Measurements from ENCODE around the gene MARK2.

MARK2 gene

DNA sequence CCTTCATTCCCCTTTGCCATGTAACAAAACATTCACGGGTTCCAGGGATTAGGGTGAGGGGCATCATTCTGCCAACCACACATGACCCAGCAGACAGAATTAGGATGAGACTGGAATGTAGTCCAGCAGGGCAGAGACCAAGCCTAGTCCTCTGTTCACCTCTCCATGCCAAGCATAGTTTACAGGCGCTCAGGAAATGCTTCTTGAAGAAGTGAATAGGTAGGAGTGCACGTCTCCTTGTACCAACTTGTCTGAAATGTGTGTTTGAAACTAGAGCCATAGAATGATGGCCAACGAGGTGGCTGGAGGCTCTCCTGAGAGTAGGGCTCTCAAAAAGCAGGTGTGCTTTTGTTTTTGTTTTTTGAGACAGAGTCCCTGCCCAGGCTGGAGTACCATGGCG, 17.5 kb upstream of the MARK2 start:
- no peak for DNase-seq
- in situ Hi-C loops (cut with HindIII; ENCODE audit: low pct_ligation_motif_present, low pct_unique_long_range_greater_than_20kb, low sequenced_read_pairs), result no loop called here

DNA sequence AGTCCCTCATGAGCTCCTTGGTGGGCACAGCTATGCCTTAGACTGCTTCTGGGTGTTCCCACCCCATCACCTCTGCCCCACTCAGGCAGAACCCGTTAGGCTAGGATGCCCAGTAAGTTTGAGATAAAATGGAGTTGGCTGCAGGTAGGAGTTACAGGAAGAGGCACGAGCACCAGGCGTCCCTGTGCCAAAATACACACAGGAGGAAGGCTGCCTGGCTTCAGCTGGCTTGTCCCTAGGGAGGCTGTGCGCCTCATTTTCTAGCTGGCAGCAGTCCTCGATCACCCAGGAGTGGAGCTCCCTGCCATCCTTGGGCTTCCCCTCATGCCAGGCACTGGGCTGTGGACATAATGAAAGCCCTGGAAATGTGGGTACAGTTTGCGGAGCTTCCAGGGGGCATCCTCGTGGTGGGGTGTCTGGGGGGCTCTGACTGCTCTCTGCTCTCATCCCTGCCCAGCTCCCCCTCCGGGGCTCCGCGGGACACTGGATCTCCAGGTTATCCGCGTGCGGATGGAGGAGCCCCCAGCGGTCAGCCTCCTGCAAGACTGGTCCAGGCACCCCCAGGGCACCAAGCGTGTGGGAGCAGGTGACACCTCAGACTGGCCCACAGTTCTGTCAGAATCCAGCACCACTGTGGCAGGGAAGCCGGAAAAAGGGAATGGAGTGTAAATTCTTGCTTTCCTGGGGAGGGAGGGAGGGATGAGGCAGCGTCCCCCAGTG, 12.3 kb upstream of the MARK2 start:
- in situ Hi-C loops (cut with HindIII; ENCODE audit: low pct_ligation_motif_present, low pct_unique_long_range_greater_than_20kb, low sequenced_read_pairs), result no loop called here
- DNase-seq, result no peak

DNA sequence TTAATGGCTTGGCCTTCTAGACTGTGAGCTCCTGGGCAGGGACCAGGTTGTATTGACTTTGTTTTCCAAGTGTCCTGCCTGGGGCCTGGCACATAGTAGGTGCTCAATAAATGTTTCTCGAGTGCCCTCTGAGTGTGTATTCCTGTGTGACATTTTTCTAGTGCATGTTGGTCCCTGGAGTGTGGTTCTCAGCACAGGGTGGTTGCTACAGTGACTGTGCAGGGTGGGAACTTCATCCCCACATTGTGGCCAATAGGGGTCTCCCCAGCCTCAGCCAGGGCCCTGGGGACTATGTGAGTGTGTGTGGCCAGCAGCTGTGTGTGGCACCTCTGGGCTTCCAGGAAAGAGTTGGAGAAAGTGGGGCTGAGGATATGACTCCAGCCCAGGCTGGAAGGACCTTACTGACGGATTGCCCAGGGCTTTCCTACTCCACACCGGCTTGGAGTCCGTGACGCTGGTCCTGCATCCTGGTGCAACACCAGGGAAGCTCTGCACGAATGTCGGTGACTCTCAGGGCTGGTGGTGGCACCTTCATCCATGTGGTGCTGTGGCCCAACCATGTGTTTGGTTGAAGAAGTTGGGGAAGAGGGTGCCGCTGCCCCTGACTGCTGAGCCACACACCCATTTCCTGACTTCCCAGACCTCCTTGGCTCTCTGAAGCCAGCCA, 9.0 kb upstream of the MARK2 start:
- DNase-seq, result peak; percentile 20
- in situ Hi-C loops (cut with HindIII; ENCODE audit: low pct_ligation_motif_present, low pct_unique_long_range_greater_than_20kb, low sequenced_read_pairs), result no loop called here

DNA sequence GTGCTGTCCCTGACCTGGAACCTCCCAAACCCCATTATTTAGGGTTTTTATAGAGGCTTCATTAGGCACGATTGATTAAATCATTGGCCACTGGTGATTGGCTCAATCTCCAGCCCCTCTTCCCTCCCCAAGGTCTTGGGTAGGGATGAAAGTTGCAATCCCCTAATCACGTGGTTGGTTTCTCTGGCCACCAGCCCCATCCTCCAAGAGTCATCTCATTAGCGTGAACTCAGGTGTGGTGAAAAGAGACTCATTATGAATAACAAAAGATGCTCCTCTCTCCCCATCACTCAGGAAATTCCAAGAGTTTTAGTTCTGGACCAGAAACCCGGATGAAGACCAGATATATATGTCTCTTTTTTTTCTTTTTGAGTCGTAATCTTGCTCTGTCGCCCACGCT, 7.6 kb upstream of the MARK2 start:
- in situ Hi-C loops (cut with HindIII; ENCODE audit: low pct_ligation_motif_present, low pct_unique_long_range_greater_than_20kb, low sequenced_read_pairs), result no loop called here
- DNase-seq, result no peak

DNA sequence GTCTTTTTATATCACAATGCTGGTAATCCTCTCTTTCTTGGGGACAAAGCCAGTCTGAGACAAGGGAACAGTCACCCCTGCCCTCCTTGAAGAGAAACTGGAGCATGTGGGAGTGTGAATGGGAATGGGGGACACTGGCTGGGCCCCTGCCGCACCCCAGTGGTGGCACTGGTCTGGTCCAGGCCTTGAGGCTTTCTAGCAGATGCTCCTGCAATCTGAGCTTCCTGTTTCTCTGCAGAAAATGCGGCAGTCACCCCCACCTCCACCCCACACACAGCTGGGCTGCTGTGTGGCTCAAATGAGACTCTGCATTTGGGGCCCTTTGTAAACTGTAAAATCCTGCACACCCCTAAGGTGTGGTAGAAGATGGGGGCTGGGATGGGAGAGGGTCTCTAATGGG, 6.6 kb upstream of the MARK2 start:
- DNase-seq, result no peak
- in situ Hi-C loops (cut with HindIII; ENCODE audit: low pct_ligation_motif_present, low pct_unique_long_range_greater_than_20kb, low sequenced_read_pairs), result no loop called here

DNA sequence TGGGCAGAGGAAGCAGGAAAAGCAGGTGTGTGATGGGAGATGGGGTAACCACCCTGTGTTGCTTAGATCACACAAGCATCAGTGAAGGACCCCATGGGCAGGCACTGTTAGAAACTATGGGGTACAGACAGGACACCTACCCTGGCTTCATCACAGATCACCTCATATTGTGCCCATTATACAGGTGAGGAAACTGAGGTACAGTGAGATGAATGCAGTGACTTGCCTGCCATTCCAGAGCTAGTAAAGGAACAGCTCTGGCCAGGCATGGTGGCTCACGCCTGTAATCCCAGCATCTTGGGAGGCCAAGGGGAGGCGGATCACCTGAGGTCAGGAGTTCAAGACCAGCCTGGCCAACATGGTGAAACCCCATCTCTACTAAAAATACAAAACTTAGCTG, 5.9 kb upstream of the MARK2 start:
- in situ Hi-C loops (cut with HindIII; ENCODE audit: low pct_ligation_motif_present, low pct_unique_long_range_greater_than_20kb, low sequenced_read_pairs), result no loop called here

DNA sequence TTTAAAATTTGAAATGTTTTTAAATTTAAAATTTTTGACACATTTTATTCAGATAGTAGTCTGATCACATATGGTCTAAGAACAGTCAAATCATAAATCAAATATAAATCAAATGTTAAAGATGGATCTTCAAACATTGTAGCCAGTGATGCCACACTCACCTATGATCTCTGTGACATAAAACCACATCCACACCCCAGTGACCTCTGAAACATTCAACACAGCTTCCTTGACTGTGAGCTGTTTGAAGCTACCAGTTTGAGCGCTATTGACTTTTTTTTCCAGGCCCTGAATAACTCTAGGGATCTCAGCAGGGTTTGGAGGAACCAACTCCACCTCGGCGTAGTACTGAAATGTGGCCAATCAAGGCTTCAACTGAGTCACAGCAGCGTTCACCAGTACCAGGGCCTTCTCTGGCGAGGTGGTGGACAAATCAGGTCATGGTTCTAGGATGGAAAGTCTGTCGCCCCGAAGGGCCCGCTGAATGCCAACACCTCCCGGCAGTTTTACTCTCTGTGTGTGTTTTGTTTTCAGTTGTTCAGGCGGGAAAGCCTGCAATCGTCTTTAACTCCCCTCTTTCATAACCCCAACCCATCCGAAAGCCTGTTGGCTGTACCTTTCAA, 4.3 kb upstream of the MARK2 start:
- in situ Hi-C loops (cut with HindIII; ENCODE audit: low pct_ligation_motif_present, low pct_unique_long_range_greater_than_20kb, low sequenced_read_pairs), result no loop called here
- no peak for DNase-seq

More for the DNA sequence above, 5.9 kb upstream of the MARK2 start:
- DNase-seq, result no peak

DNA sequence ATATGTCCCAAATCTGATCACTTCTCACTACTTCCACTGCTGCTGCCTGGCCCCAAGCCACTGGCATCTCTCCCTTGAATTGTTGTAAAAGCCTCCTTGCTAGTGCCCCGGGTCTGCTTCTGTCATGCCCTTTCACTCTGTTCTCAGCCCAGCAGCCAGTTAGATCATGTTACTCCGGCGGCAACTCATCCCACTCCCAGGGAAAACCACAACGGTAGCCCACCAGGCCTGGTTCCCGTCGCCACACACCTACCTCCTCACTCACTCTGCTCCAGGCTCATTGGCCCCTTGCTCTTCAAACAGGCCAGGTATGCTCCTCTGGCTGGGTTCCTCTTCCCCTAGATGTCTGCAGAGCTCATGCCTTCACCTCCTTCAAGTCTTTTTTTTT, 3.8 kb upstream of the MARK2 start:
- DNase-seq, result no peak

DNA sequence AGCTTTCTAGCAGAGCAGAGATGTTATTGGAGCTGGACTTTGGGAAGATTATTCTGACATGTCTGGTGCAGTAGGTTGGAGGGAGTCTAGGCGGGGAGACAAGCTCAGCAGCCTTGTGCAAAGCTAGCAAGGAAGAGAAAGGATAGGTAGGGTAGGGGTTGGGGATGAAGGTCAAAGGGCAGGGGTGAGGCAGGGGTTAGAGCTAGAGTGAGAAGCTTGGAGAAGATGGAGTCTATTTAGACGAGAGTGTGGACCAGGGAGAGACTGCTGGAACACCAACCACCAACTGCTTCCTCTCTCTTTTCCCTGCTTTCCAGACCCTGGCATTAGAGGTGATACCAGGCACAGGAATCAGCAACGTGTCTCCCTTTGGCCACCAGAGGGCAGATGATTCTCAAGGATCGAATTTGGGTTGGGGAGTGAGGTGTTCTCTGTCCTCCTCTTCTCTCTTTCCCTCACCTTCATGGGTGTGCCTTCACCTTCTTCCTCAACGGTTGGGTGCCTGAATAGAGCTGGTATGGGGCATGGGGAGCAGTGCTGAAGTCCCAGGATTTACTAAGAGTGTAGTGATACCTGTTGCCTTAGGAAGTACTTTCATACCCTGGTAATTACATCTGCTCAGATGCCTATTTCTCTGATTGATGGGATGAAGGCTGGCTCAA, 1.8 kb upstream of the MARK2 start:
- DNase-seq, result peak; percentile 73
- in situ Hi-C loops (cut with HindIII; ENCODE audit: low pct_ligation_motif_present, low pct_unique_long_range_greater_than_20kb, low sequenced_read_pairs), result no loop called here

More for the DNA sequence above, 3.8 kb upstream of the MARK2 start:
- in situ Hi-C loops (cut with HindIII; ENCODE audit: low pct_ligation_motif_present, low pct_unique_long_range_greater_than_20kb, low sequenced_read_pairs), result no loop called here

DNA sequence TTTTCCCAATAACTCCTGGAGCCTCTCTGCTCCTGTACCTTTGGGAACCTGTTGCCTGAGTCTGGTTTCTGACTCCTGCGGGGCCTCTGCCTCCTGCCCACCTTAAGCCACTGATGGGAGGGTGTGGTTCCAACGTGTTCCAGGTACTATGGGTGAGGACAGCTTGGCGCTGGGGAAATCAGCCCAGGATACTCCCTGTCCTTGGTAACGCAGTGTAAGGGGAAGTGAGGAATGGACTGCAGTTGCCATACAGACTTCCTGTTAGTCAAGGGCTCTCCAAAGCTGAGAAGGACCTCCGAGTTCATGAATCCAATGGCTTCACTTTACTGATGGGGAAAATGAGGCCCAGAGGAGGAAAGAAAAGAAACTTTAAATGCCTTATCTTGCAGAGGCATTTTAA, 1.2 kb upstream of the MARK2 start:
- in situ Hi-C loops (cut with HindIII; ENCODE audit: low pct_ligation_motif_present, low pct_unique_long_range_greater_than_20kb, low sequenced_read_pairs), result no loop called here
- no peak for DNase-seq

DNA sequence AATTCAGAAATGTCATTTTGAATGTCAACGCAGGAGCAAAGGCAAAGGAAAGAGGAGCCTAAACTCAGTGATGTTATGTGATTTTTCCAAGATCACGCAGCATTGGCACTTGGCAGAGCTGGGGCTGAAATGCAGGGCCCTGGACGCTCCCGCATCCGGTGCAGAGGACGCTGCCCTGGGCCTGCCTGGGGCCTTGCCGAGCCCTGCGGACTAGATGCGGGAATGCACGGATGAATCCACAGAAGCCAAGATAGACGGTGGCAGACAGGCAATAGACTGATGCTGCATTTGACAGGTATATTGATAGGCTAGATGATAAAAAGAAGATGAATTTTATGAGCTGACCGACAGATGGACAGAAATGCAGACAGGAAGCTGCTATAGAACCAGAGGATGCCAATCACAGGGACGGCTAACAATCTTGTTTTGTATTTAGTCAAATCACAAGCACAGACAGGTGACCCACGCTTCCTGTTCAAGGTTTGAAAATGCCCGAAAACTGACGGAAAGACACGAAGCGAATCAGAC, 696 bp upstream of the MARK2 start:
- DNase-seq, result no peak
- in situ Hi-C loops (cut with HindIII; ENCODE audit: low pct_ligation_motif_present, low pct_unique_long_range_greater_than_20kb, low sequenced_read_pairs), result no loop called here

DNA sequence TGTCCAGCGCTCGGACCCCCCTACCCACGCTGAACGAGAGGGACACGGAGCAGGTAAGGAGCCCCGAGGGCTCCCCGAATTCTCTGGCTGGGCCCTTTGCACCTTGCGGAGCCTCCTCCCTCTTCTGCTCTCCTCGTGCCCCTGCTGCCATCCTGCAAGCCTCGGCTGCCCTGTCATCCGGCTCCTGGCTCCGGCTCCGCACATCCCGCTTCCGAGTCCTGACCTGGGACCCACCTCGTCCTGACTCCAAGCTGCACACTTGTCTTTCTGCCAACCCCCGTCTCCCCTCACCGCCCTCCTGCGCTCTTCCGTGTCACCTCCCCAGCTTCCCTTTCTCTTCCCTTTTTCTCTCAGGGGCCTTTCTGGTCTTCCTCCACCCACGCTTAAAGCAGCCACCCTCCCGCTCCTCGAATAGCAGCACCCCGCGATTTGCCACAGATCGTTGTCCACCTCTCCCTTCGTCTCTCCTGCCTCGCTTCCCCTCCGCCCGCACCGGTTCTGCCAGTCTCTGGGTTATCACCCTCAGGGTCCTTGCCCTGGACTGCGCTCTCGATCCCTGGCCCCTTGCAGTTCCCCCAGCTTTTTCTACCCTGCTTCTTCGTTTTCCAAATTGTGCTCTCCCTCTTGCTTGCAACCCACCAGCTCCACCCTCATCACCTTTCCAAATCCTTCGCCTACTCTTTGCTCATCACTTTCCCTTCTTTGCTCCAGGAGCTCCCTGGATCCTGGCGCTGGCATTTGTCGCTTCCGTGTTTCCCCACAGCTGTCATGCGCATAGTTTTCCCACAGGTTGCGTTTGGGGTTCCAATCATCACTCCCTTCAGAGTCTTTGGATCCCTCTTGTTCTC, 822 bp downstream of the MARK2 start:
- in situ Hi-C loops (cut with HindIII; ENCODE audit: low pct_ligation_motif_present, low pct_unique_long_range_greater_than_20kb, low sequenced_read_pairs), result no loop called here
- peak; percentile 18 for DNase-seq

DNA sequence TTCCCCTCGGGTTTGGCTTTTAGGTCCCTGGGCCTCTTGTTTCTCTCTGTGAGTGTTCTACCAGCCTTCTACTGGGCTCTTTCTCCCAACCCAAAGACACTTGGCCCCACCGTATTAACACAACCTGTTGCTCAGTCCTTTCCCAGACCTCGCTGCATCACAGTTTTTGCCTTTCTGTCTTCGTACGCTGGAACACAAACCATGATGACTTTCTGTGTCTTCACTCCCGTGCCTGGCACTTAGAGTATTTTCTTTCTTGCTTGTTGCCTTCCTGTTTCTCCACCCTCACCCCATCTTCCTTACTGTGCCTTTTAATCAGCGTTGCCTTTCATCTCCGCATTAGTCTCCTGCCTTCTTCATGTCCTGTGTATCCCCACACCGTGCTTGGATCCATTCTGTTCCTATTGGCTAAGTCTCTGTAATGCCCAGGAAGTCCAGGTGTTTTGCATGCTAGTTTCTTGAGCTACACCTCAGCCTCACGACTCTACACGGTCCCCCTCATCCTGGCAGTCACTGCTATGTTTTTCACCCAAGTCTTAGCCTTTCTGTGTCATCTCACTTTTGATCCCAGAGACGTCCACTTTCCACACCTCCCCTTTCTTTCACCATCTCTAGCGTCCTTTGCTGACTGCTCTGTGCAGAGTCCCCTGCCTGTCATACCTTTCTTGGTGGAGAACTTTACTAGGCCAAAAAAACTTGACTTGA, 1.6 kb downstream of the MARK2 start:
- in situ Hi-C loops (cut with HindIII; ENCODE audit: low pct_ligation_motif_present, low pct_unique_long_range_greater_than_20kb, low sequenced_read_pairs), result no loop called here

DNA sequence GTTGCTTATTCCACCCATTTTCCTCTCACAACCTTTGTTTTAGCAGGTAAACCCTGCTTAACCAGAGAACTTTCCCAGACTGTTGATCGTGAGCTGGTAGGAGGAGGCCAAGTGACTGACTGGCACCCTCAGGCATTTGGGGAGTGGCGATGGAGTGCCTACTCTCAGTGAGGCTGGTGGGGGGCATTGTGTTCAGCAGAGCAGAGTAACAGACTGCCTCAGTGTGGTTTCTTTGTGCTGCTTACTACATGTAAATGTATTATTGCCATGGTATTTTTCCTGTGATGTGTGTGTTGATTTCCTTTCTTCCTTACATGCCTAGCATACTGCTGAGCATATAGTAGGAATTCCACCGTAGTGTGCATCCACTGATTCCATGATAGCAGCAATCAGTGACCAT, 2.6 kb downstream of the MARK2 start:
- DNase-seq, result peak; percentile 64
- in situ Hi-C loops (cut with HindIII; ENCODE audit: low pct_ligation_motif_present, low pct_unique_long_range_greater_than_20kb, low sequenced_read_pairs), result no loop called here

More for the DNA sequence above, 1.6 kb downstream of the MARK2 start:
- DNase-seq, result no peak

DNA sequence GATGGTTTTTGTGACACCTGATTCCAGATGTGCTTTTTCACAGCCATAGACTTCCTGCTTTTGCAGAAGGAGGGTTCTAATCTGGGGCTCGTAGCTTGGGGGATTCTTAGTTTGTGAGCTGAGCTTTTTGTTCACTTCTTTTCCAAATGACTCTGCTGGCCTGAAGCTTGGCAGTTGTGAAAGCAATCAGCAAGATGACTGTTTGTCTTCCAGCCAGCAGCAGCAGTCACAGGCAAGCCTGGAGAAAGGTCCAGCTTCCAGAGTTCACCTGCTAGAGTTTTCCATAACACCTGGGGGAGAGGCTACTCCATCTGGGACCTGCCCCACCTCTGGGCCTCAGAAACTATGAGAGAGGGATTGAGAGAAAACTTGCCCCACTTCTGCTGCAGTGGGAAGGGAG, 4.1 kb downstream of the MARK2 start:
- in situ Hi-C loops (cut with HindIII; ENCODE audit: low pct_ligation_motif_present, low pct_unique_long_range_greater_than_20kb, low sequenced_read_pairs), result no loop called here
- no peak for DNase-seq

DNA sequence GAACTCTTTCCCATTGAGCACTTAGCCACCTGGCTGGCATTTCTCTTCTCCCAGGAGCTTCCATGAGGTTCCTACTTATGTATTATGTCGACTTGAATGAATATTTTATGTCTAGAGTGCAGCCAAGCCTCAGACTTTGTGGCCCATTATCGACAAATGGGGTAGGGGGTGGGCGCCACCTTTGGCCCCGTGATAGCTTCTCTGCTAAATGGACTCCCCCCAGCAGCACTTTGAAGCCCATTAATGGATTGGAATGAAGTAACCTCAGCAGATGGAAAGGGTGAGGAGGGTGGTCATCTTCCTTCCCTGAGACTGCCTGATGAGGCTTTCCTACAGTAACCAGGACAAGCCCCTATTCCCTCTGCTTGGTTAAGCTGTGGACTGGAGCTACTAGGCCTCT, 5.9 kb downstream of the MARK2 start:
- in situ Hi-C loops (cut with HindIII; ENCODE audit: low pct_ligation_motif_present, low pct_unique_long_range_greater_than_20kb, low sequenced_read_pairs), result no loop called here
- DNase-seq, result no peak

DNA sequence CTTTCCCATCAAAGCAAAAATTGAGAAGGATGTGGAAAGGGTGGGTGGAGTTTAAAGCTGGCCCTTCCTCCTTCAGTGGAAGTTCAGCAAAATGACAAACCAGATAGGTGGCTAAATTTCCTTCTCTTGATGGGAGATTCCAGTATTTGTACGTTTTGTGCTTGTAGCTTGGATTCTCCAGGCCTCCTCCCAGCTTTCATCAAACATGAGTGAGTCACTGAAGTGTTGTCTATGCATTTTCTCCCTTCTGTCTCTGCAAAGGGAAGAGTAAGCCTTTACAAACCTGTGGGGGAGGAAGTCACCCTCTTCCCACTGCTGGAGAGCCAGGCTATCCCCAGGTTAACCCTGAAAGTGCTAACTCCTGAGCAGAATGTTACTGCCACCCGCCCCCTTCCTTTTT, 6.4 kb downstream of the MARK2 start:
- no peak for DNase-seq
- in situ Hi-C loops (cut with HindIII; ENCODE audit: low pct_ligation_motif_present, low pct_unique_long_range_greater_than_20kb, low sequenced_read_pairs), result no loop called here

DNA sequence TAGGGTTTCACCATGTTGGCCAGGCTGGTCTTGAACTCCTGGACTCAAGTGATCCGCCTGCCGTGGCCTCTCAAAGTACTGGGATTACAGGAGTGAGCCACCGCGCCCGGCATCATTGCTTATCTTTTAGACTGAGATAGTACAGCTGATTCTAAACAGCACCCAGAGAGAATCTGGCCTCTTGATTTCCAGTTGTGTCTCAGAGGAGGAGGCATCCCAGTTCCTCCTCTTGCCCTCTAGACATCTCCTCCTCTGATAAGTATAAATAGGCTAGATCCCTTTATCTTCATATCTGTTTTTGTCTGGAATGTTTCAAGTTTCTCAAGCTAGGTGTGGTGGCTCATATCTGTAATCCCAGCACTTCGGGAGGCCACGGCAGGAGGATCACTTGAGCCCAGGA, 7.0 kb downstream of the MARK2 start:
- no peak for DNase-seq
- in situ Hi-C loops (cut with HindIII; ENCODE audit: low pct_ligation_motif_present, low pct_unique_long_range_greater_than_20kb, low sequenced_read_pairs), result no loop called here
